ENCODE data around the gene PNCK.

The PNCK gene

DNA sequence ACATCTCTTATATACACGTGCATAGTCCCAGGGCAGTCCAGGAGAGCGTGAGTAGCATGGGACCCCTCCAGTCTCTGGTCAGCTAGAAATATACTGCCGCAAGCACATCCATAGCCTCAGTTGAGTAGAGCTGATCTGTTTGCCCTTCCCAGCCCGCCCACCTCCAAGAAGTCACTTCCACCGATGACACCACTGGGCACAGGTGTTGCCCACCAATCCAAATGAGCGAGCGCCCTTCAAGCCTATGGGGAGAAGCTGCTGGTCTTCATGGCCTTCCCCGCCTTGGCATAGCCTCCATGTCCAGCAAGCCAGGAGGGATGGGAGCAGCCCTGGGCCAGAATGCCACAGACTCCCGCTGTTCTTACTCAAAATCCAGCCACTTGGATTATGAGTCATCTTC lies 16.5 kb downstream of the PNCK start:
- no peak for FAIRE-seq

GRCh38 chrX:153653556-153653955 lies 20.1 kb downstream of the PNCK start:
- no peak for FAIRE-seq

GRCh38 chrX:153651540-153652079 lies 22.0 kb downstream of the PNCK start:
- no peak for FAIRE-seq

- no peak for FAIRE-seq
Observed at GRCh38 chrX:153650959-153651358, 22.7 kb downstream of the PNCK start.

DNA sequence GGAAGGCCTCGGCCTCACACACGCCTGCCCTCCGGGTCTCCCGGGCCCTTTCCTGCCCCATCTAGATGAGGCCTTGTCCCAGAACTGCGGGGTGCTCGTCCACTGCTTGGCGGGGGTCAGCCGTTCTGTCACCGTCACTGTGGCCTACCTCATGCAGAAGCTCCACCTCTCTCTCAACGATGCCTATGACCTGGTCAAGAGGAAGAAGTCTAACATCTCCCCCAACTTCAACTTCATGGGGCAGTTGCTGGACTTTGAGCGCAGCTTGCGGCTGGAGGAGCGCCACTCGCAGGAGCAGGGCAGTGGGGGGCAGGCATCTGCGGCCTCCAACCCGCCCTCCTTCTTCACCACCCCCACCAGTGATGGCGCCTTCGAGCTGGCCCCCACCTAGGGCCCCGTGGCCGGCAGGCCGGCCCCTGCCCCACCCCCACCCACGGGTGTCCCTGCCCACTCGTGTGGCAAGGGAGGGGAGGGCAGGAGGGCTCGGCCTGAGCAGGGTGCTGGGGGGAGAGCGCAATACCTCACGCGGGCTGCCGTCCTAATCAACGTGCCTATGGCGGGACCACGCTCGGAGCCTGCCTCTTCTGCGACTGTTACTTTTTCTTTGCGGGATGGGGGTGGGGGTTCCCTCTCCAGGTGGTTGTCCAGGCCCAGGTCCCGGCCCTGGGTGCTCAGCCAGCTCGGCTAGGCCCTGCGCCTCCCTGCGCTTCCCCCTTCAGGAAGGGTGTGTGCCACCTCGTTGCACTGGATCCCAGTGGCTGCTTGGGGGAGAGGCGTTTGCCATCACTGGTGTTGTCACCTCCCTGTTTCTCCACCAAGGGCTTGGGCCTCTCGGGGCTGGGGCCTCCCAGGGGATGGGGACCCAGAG lies 23.5 kb downstream of the PNCK start:
- FAIRE-seq = no peak

DNA sequence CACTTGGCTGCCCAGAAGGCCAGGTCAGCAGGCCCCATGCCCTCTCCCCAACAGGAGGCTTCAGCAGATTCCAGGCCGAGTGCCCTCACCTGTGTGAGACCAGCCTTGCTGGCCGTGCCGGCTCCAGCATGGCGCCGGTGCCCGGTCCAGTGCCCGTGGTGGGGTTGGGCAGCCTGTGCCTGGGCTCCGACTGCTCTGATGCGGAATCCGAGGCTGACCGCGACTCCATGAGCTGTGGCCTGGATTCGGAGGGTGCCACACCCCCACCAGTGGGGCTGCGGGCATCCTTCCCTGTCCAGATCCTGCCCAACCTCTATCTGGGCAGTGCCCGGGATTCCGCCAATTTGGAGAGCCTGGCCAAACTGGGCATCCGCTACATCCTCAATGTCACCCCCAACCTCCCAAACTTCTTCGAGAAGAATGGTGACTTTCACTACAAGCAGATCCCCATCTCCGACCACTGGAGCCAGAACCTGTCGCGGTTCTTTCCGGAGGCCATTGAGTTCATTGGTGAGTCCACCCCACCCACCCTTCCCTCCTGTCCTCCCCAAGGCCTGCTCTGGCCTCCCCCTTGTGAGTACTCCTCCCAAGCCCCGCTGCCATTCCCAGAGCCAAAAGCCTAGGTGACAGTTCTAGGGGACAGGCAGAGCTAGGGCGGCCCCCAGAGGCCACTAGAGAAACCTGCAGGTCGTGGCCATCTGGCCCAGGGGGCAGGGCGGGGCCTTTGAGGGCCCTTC lies 24.3 kb downstream of the PNCK start:
- no peak for FAIRE-seq

- FAIRE-seq = no peak
Observed at GRCh38 chrX:153648358-153649177, 25.0 kb downstream of the PNCK start.

DNA sequence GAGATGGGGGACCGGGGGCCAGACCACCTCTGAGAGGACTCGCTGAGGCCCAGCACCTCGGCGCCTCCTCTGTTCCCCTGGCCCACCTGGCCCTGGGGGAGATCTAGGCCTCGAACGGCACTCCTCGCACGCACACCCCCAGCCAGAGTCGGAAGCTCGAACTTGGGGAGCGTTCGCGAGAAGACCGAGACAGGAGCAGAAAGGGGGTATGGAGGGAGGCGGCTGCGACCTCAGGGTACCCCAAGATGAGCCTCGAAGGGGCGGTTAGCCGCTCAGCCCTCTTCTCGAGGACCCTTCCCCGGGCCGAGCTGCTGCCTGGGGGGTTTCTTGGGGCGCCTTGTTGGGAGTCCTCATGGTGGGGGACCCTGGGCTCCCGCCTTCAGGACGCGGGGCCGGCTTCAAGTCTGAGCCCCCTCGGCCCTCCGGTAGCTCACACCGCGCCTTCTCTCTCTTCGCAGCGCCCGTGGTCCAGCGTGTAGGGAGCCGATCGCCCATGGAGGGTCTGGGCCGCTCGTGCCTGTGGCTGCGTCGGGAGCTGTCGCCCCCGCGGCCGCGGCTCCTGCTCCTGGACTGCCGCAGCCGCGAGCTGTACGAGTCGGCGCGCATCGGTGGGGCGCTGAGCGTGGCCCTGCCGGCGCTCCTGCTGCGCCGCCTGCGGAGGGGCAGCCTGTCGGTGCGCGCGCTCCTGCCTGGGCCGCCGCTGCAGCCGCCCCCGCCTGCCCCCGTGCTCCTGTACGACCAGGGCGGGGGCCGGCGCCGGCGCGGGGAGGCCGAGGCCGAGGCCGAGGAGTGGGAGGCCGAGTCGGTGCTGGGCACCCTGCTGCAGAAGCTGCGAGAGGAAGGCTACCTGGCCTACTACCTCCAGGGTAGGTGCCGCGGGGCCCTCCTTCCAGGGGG lies 25.9 kb downstream of the PNCK start:
- FAIRE-seq = no peak

- no peak for FAIRE-seq
Observed at GRCh38 chrX:153646620-153647373, 26.8 kb downstream of the PNCK start, which contains the start of gene DUSP9. Gene DUSP9, plus strand, starts transcription at chrX:153647203. Its CDS starts 751 bp downstream, at chrX:153647954.

- no peak for FAIRE-seq
Observed at GRCh38 chrX:153645921-153646488, 27.6 kb downstream of the PNCK start.

GRCh38 chrX:153645151-153645550 lies 28.5 kb downstream of the PNCK start:
- FAIRE-seq = no peak

- no peak for FAIRE-seq
Observed at GRCh38 chrX:153644356-153645125, 29.1 kb downstream of the PNCK start.

DNA sequence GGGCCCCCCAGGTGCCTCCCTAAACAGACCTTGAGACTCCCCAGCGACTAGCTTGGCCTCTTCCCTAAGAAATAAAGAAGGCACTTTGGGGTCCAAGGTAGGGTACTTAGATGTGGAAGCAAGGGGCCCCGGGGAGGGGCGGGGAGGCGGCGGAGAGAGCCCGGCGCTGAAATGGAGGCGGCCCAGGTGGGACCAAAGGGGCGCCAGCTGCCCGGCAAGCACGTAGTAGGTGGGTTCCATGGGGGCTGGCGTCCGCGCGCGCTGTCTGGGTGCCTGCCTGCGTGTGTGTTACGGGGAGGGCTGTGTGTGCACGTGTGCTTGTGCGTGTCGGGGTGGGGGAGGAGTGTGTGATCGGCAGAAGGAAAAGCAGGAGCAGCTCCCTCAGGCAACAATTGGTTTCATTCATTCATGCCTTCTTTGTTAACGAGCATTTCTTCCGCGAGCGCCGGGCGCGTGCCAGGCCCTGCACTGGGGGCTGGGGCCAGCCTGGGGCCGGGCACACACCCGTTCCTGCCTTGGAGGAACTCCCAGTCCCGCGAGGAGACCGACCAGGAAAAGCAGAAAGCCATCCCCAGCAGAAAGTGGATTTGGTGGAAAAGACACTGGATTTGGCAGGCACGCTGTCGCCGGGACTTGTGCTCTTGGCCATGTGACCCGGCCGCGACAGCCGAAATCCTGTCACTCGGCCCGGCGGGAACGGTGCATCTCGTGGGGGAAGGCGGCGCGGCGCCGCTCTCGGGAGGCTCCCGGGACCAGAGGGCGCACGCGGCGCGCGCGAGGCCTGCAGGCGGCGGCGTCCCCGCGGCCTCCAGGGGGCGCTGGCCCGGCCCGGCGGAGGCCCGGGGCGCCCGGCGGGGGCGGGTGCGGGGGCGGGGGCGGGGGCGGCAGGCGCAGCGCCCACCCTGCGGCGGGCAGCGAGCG lies 29.9 kb downstream of the PNCK start:
- FAIRE-seq = no peak

DNA sequence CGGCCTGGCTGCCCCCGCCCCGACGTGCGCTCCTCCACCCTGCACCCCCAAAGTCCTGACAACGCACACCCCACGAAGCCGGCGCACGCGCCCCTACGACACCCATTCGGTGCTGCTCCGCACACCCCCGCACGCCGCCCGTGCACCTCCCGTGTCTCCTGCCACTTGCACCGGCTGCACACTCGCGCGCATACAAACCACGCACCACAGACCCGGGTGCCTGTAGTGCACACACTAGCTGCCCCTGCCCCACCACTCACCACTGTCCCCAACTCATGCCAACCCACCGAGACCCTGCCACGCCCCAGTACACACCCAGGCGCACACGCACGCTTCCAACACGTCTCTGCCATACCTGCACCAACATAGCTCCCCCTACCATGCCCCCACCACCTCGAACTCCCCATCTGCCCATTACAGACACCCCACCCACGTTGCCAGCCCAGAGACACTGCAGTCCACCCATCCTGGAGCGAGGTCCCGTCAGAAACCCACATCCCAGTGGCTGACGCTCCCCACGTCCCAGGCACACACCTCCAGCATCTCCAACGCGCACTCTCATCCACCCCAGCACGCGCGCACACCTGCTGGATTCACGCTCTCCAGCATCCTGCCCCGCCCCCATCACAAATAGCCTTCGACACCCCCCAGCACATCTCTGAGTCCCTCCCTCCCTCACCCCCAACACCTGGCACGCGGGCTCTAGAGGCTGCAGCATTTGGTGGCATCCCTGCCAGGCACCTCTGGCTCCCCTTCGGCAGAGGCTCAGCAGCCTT lies 30.8 kb downstream of the PNCK start:
- FAIRE-seq = no peak

- no peak for FAIRE-seq
Observed at GRCh38 chrX:153642051-153642654, 31.5 kb downstream of the PNCK start.

- FAIRE-seq = no peak
Observed at GRCh38 chrX:153641627-153642026, 32.0 kb downstream of the PNCK start.
